ENCODE measurements around the gene BRMS1L.

GRCh38 chr14:35879151-35879648, 53.1 kb downstream of the BRMS1L start:
- TF ChIP-seq CTCF (optimal IDR thresholded peaks at IDR 0.05 in 1 of 3, IDR thresholded peaks at IDR 0.05 in 1 of 3, conservative IDR thresholded peaks at IDR 0.05 in 1 of 3; ENCODE audit: extremely low read depth in 1 of 3, insufficient read depth in 2 of 3, low read length in 3 of 3) (no peak), EZH2 (IDR thresholded peaks at IDR 0.05; ENCODE audit: low read length) (no peak)
